HFFc6 (cell line): ENCODE measurements around the gene TTLL7. TPM values are rescaled to one million over a fixed set of nuclear protein-coding genes. Genes with fewer than 3 reads are reported as not detected.
"Not testable (repeated sequence)": the region's sequence is repeated elsewhere in the genome, so short reads cannot be mapped to it uniquely, and the experiment has no call there.

Experiments used
- DNase-seq: peaks from one replicate; pipeline ENCODE4 v3.0.0-alpha.2; 2018
- H3K27ac Mint-ChIP-seq: 2 replicates; pipeline ENCODE4 v1.8.0; 2020; ENCODE audit warnings: mild to moderate bottlenecking, mixed read lengths
- H3K27me3 Mint-ChIP-seq: 2 replicates; pipeline ENCODE4 v1.8.0; 2021; ENCODE audit warnings: mild to moderate bottlenecking, moderate library complexity, mixed read lengths; ENCODE audit not compliant: insufficient read depth
- H3K36me3 Mint-ChIP-seq: 2 replicates; pipeline ENCODE4 v1.8.0; 2021; ENCODE audit warnings: low read depth, mixed read lengths
- H3K4me1 Mint-ChIP-seq: 2 replicates; pipeline ENCODE4 v1.8.0; 2020; ENCODE audit warnings: low read depth, mixed read lengths
- H3K4me3 Mint-ChIP-seq: 2 replicates; pipeline ENCODE4 v1.8.0; 2020; ENCODE audit warnings: mild to moderate bottlenecking, moderate library complexity, mixed read lengths
- H3K9me3 Mint-ChIP-seq: 2 replicates; pipeline ENCODE4 v1.8.0; 2020; ENCODE audit warnings: mild to moderate bottlenecking, mixed read lengths
- total RNA-seq, 6 experiments: library from RNA; stranded (reverse); fragmentation: NEBNext Ultra II Directional; extraction: Animal tissue kit (Norgen Biotek cat#: 25700); gene quantifications; 2 replicates in 1 of 6; 3 replicates in 5 of 6; pipeline ENCODE4 v1.2.3, GENCODE V29; 2021
- TF ChIP-seq, protein P1 (sequence below): fragments of 200-600 bp; sonication (generic); IDR thresholded peaks from 2 replicates; pipeline ENCODE4 v1.5.0; 2021; ENCODE audit warnings: antibody characterized with exemption, mild to moderate bottlenecking

Gene TTLL7
- total RNA-seq, 6 experiments from 2014 or later, result 5.1 to 8.4 (median 7.5) TPM

DNA sequence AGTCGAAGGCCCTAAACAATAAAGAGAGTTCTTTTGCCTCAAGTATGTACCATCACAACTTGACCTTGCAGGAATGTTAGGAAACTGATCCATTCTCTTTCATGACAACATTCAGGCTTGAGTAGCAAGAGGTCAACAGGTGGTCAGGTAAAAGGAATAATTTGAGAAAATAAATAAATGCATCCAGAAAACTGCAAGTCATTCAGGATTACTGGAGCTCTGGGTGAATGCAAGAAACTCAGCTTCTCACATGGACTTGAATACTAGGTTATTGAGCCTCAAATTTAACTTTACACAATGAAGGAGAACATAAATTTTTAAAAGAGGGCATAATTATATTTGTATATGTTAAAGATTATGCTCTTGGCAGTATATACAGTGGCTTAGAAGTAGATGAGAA is 76.5 kb downstream of the TTLL7 start:
- H3K27me3 Mint-ChIP-seq, result no peaks in the 10 kb centered on the region
- TF ChIP-seq, protein P1, sequence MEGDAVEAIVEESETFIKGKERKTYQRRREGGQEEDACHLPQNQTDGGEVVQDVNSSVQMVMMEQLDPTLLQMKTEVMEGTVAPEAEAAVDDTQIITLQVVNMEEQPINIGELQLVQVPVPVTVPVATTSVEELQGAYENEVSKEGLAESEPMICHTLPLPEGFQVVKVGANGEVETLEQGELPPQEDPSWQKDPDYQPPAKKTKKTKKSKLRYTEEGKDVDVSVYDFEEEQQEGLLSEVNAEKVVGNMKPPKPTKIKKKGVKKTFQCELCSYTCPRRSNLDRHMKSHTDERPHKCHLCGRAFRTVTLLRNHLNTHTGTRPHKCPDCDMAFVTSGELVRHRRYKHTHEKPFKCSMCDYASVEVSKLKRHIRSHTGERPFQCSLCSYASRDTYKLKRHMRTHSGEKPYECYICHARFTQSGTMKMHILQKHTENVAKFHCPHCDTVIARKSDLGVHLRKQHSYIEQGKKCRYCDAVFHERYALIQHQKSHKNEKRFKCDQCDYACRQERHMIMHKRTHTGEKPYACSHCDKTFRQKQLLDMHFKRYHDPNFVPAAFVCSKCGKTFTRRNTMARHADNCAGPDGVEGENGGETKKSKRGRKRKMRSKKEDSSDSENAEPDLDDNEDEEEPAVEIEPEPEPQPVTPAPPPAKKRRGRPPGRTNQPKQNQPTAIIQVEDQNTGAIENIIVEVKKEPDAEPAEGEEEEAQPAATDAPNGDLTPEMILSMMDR, result no peak
- DNase-seq, result no peak
- H3K27ac Mint-ChIP-seq, result no peak overlapping the region
- peaks cover 11% of the 10 kb centered on the region for H3K36me3 Mint-ChIP-seq
- no peak overlapping the region for H3K4me3 Mint-ChIP-seq
- H3K9me3 Mint-ChIP-seq, result no peaks in the 10 kb centered on the region
- H3K4me1 Mint-ChIP-seq, result peaks cover 14% of the 10 kb centered on the region

DNA sequence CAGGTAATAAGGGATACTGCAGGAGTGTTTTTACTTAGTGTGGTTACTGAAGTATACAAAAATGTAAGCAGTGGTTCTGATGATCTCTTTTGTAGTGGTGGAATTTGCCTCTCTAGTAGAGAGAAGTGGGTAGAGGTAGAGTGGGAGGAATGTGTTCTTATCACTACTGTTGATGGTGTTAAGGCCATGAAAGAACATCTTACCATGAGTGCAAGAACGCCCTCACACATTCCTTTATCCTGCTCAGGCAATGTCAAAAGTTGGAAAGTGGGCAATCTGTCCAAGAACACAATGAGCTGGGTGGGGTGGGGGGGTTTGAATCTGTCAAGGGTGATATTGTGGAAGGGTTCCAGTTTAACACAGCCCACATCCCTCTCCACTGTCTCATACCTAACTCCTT is 78.6 kb downstream of the TTLL7 start:
- Mint-ChIP-seq H3K4me3 (no peak overlapping the region), H3K36me3 (peaks cover 11% of the 10 kb centered on the region), H3K27me3 (no peaks in the 10 kb centered on the region), H3K4me1 (peaks cover 9% of the 10 kb centered on the region), H3K9me3 (no peaks in the 10 kb centered on the region), H3K27ac (no peak overlapping the region)
- DNase-seq, result no peak
- TF ChIP-seq, protein P1, result no peak

DNA sequence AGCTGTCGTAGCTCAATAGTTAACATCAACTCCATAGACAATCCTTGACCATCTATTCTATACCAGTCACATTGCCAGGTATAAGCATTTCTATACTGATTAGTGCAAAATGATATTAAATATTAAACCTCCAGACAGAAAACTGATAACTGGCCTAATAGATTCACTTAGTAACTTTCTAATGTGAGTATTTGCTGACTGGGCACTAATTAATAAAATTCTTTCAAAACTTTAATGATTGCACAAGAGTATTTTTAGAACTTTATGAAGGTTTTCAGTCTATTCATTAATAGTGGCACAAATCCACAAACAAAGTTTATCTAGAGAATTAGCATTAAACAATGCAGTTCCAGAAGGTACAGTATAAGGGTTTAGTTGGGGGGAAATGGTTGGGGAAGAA is 79.1 kb downstream of the TTLL7 start:
- Mint-ChIP-seq H3K4me1 (peaks cover 9% of the 10 kb centered on the region), H3K36me3 (peaks cover 14% of the 10 kb centered on the region), H3K27me3 (no peaks in the 10 kb centered on the region; the same call in 1 of the 2 replicates), H3K27ac (no peak overlapping the region), H3K9me3 (no peaks in the 10 kb centered on the region), H3K4me3 (no peak overlapping the region)
- no peak for DNase-seq
- TF ChIP-seq, protein P1, result no peak

DNA sequence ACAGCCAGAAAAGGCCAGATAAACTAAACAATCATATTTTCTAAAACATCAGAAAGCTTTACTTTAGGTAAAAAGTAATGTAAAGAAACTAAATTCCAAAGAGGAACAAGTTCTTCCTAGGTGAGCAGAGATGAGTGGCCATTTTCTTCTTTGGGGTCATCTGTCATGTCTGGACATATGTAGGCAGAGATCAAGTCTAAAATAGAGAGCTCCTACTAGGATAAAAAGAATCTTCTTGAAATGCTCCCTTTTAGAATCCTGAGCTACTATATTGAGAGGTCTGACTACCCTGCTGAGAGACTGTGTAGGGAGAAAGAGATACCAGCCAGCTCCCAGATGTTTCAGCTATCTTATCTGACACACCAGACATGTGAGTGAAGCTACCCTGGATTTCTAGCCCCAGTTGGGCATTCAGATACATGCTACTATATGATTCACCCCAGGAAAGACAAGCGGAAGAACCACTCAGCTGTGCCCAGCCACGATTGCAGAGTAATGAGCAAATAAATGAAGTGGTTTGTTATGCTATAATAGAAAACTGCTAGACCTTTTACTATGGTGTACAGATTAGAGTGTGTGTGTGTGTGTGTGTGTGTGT is 80.1 kb downstream of the TTLL7 start:
- H3K4me3 Mint-ChIP-seq, result no peak overlapping the region
- no peaks in the 10 kb centered on the region for H3K9me3 Mint-ChIP-seq
- H3K27ac Mint-ChIP-seq, result no peak overlapping the region
- peaks cover 3% of the 10 kb centered on the region for H3K4me1 Mint-ChIP-seq
- no peak for DNase-seq
- H3K27me3 Mint-ChIP-seq, result no peaks in the 10 kb centered on the region; the same call in 1 of the 2 replicates
- TF ChIP-seq, protein P1, result no peak
- H3K36me3 Mint-ChIP-seq, result peaks cover 19% of the 10 kb centered on the region

DNA sequence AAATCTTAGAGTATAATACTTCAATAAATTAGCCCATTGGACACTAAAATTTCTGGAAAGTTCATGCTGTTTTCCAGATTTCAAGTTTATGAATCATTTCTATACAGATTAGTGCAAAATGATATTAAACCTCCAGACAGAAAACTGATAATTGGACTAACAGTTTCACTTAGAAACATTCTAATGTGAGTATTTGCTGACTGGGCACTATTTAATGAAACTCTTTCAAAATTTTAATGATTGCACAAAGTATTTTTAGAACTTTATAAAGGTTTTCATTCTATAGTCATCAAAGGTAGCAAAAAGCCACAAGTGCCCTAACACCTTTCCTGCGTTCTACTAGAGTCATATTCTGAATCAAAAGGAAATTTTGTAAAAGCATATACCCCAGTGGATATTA is 81.0 kb downstream of the TTLL7 start:
- no peaks in the 10 kb centered on the region for H3K4me1 Mint-ChIP-seq

DNA sequence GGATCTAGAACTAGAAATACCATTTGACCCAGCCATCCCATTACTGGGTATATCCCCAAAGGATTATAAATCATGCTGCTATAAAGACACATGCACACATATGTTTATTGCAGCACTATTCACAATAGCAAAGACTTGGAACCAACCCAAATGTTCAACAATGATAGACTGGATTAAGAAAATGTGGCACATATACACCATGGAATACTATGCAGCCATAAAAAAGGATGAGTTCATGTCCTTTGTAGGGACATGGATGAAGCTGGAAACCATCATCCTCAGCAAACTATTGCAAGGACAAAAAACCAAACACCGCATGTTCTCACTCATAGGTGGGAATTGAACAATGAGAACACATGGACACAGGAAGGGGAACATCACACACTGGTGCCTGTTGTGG is 82.8 kb downstream of the TTLL7 start:
- H3K36me3 Mint-ChIP-seq, result peaks cover 19% of the 10 kb centered on the region
- H3K4me3 Mint-ChIP-seq, H3K27ac Mint-ChIP-seq, H3K27me3 Mint-ChIP-seq, DNase-seq, H3K4me1 Mint-ChIP-seq, H3K9me3 Mint-ChIP-seq: not testable (repeated sequence)

More for the DNA sequence above, 81.0 kb downstream of the TTLL7 start:
- Mint-ChIP-seq H3K36me3 (peaks cover 19% of the 10 kb centered on the region), H3K27ac (no peak overlapping the region), H3K4me3 (no peak overlapping the region), H3K9me3 (no peaks in the 10 kb centered on the region), H3K27me3 (no peaks in the 10 kb centered on the region; the same call in 1 of the 2 replicates)
- TF ChIP-seq, protein P1, result no peak
- DNase-seq, result no peak
